Colon (tissue), 2 donors: ENCODE data around the gene YBEY.

Experiments used
- FAIRE-seq: peaks from 2 replicates; lab custom pipeline; 2012; peaks lifted over from hg19 to GRCh38; lab: Jason Lieb, UNC
- donor health status: control.
- donor health status: control.

Gene YBEY

DNA sequence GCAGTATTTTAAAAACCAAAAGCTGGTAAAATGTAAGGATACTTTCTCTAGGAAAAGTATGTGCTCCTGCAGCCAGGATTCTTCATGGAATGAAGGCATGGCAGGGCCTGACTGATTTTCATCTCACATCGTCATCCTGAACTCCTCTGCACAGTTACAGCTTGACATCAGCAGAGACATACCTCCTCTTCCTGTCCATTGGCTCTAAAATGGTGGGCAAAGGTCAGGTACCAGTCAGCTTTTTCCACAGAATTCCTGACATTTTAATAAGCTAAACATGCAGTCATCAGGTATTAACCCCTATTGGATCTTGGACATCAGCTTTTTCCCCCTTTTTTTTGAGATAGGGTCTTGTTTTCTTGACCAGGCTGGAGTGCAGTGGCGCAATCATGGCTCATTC, 43.7 kb downstream of the YBEY start:
- no peak for FAIRE-seq

DNA sequence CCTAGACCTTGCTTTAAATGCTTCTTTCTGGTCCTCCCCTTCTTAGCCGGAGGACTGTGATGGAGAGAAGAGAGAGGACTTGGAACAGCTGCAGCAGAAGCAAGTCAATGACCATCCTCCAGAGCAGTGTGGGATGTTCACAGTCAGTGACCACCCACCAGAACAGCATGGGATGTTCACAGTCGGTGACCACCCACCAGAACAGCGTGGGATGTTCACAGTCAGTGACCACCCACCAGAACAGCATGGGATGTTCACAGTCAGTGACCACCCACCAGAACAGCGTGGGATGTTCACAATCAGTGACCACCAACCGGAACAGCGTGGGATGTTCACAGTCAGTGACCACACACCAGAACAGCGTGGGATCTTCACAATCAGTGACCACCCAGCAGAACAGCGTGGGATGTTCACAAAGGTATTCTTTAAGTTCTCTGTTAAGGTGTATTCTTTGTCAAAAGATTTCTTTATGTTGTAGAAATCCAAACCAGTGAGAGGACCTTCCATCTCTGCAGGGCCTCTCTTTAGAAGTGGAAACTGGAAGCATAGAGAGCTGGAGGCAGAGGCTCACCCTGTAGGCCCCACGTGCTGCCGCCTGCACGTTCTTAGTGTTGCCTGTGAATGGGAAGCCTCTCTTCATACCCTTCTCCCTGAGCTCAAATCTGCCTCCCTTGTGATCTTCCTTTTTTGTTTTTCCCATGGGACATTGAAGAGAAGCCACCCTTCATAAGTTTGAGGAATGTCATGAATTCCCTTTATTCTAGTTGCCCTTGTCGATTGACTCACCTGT, 48.4 kb downstream of the YBEY start:
- FAIRE-seq, result no peak

DNA sequence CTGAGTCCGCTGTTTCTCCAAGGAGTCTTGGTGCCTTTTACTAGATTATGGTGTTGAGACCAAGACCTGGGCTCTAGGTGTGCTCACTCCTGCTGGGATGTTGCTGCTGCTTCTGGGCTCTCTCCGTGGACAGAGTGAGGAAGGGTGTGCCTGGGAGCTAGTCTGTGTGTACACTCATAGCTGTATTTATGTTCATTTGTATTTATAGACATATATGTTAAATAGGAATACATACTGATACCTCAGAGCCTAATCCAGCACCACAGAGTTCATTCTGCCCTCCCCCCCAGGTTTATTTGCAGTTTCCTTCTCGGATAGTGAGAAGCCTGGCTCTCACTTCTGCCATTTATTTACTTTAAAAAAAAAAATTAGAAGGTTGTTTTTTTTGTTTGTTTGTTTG, 50.5 kb downstream of the YBEY start:
- FAIRE-seq, result no peak

DNA sequence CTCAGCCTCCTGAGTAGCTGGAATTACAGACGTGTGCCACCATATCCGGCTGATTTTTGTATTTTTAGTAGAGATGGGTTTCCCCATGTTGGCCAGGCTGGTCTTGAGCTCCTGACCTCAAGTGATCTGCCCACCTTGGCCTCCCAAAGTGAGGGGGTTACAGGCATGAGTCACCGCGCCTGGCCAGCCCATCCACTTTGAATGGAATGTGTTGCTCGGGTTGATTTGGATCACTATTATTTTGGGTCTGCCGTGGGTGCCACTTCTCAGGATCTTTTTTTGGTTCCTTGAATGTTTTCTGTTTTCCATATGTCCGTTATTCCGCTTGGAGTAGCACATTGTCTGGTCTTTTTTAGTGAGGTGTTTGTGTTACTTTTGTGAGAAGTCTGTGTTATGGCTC, 54.9 kb downstream of the YBEY start:
- FAIRE-seq, result no peak

DNA sequence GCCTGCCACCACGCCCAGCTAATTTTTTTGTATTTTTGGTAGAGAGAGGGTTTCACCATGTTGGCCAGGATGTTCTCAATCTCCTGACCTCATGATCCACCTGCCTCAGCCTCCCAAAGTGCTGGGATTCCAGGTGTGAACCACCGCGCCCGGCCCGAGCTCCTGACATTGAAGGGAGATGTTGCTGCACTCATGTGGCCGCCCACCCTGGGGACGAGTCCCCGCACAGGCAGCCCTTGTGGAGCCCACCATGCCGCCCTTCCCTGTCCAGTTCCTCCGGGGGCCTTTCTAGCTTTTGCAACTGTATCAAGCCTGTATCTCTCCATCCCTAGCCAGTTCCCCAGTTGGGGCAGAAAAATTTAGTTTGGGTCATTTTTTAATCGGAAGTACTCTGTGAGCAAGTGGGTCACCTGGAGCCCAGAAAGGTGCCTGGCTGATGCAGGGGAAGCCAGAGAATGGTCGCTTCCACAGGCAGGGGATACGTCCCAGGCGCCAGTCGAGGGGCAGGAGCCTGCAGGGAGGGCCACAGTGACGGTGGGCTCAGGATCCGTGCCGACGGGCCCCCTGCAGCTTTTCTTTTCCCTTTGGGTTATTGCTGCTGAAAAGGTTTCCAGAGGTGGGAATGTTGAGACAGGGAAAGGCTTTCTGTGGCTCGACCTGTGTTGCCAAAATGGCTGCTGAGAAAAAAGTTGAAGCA, 58.2 kb downstream of the YBEY start:
- FAIRE-seq, result no peak

DNA sequence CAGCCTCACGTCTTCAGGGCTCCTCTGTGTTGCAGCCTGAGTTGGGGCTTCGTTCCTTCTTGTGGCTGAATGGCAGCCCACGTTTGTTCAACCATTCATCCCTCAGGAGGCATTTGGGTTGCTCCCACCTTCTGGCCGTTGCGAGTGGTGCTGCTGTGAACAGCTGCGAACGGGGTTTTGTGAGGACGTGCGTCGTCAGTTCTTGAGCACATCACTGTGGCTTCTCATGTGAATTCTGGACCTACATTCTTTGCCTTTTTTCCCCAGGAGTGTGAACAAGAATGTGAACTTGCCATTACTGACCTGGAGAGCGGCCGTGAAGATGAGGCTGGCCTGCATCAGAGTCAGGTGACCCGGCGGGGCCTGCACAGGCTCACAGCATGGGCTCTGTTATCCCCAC, 59.7 kb downstream of the YBEY start:
- no peak for FAIRE-seq

DNA sequence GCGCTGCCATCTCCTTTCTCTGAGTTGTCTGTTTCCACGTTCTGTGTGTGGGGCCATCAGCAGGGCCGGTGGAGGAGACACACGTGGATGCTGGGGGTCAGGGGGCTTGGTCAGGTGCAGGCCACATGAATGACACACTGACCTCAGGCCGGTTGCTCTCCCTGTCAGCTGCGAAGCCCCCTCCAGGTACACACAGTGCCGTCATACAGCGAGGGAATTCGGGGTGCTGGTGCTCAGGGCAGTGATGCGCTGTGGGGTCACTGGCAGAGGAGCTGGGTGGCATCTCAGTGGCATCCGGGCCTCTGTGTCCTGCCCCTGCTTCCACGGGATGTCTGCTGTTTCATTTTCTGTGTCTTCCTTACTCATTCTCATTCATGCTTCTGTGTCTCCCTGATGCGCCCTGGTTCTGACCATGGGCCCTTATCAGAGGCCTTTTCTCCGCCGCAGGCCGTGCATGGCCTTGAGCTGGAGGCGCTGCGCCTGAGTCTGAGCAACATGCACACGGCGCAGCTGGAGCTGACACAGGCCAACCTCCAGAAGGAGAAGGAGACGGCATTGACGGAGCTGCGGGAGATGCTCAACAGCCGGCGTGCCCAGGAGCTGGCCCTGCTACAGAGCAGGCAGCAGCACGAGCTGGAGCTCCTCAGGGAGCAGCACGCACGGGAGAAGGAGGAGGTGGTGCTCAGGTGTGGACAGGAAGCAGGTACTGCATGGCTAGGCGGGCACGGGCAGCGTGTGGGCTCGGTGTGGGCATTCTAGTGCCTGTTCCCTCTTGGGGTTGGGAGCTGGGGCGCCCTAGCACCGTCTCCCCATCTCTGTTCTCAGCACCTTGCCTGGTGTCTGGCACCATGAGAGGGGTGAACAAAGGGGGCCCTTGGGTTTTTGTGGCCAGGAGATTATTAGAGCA, 60.4 kb downstream of the YBEY start:
- FAIRE-seq, result no peak

DNA sequence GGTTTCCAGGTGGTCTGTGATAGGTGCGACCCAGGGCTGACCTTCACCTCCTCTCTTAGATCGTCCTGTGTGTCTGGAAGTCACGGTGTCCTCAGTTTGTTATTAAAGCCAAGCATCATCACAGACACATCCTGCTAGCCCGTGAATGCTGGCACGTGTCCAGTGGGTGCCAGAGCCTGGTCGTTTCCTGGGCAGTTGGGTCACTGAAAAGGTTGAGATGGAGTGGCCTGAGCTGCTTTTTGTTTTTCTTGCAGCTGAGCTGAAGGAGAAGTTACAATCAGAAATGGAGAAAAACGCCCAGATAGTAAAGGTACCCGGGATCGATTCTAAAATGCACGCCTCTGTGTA, 61.0 kb downstream of the YBEY start:
- FAIRE-seq, result no peak
